ENCODE measurements around the gene CHAD.

The CHAD gene

DNA sequence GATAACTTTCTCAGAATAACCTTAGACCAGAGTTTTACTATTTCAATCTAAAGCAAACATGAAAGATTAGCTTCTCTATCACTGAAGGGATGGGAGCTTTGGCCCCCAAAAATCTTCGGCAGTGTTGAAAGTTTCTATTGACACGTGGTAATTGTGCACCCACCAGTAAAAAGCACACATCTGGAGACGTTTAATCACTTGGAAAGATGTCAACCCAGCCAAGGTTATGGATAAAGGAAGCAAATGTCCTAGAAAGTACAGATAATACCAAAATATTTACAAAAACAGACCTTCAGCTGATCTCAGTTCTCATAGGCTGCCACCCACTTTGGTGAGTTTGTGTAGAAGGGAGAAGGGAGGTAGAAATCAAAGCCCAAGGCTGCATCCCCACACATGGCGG is 44.8 kb upstream of the CHAD start:
- TF ChIP-seq CTCF (IDR thresholded peaks at IDR 0.05; ENCODE audit: low read depth, low read length, missing control alignments) = no peak
- in situ Hi-C loops (cut with HindIII; ENCODE audit: low sequenced_read_pairs) = no loop called here
- no peak overlapping the region for H3K4me3 ChIP-seq (ENCODE audit: low read depth, low read length)
- no peak for DNase-seq (ENCODE audit: low read depth)

DNA sequence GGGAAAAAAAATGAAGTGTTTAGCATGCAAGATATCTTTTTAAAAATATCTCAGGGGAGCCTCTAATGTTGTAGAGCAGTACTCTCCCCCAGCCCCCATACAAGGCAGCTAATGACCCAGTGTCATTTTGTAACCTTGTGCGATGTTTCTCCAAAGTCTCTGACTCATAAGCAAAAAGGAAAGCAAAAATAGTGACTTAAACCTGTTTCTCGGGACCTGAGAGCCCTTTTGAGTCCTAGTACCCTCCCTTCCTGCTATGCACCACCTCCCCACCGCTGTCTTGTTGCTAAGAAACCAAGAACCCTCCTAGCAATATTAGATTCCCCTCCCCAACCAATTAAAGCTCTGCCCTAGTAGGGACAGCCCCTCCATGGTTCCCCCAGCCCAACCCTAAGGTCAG is 42.4 kb upstream of the CHAD start:
- in situ Hi-C loops (cut with HindIII; ENCODE audit: low sequenced_read_pairs) = no loop called here
- no peak overlapping the region for H3K4me3 ChIP-seq (ENCODE audit: low read depth, low read length)
- TF ChIP-seq CTCF (IDR thresholded peaks at IDR 0.05; ENCODE audit: low read depth, low read length, missing control alignments) = no peak
- DNase-seq (ENCODE audit: low read depth) = no peak

- peak overlapping the region; percentile 51 for H3K4me3 ChIP-seq (ENCODE audit: low read depth, low read length)
- in situ Hi-C loops (cut with HindIII; ENCODE audit: low sequenced_read_pairs) = no loop called here
- no peak for DNase-seq (ENCODE audit: low read depth)
- no peak for TF ChIP-seq CTCF (IDR thresholded peaks at IDR 0.05; ENCODE audit: low read depth, low read length, missing control alignments)
These were observed 40.1 kb upstream of the CHAD start for GRCh38 chr17:50508573-50509460.

DNA sequence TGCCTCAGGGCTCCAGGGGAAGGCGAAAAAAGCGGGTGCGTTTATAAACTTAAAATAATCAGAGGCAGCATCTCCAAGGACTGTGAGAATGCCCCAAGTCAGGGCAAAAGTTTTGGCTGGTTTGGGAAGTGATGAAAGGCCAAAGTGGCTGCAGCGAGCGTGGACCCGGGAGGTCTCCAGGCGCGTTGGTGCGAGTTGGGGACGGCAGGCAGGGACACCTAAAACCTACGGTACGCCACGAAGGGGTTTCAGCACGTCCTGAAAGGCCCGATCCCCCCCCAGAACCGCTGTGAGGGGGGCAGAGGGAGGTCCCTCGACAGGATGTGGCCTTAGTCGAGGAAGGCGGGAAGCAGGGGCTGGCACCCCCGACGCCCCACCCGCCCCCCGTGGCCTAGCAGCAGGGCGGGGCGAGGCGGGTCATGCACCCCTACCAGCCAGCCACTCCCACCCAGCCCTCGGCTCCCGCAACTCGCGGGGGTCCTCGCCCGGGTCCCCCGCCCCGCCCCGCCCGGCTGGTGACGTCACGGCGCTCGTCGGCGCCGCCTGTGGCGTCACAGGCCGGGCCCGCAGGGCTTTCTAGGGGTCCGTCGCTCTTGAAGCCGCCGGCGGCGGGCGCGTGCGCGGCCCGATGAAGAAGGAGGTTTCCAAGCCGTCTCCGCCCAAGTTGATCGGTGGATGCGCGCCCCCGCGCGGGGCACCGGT is 39.3 kb upstream of the CHAD start, which contains the start of gene MYCBPAP:
TSS of gene MYCBPAP (plus strand) at position 569 of the 702 bp plus-strand sequence. CDS start 236 bp downstream, outside the sequence.
- H3K4me3 ChIP-seq (ENCODE audit: low read depth, low read length) = peak within 1 kb of the TSS; percentile 51
- DNase-seq (ENCODE audit: low read depth) = peak; percentile 47
- in situ Hi-C loops (cut with HindIII; ENCODE audit: low sequenced_read_pairs) = no loop called here
- no peak for TF ChIP-seq CTCF (IDR thresholded peaks at IDR 0.05; ENCODE audit: low read depth, low read length, missing control alignments)

GRCh38 chr17:50506298-50506697 is 37.6 kb upstream of the CHAD start:
- no peak for DNase-seq (ENCODE audit: low read depth)
- H3K4me3 ChIP-seq (ENCODE audit: low read depth, low read length) = no peak overlapping the region
- in situ Hi-C loops (cut with HindIII; ENCODE audit: low sequenced_read_pairs) = no loop called here
- no peak for TF ChIP-seq CTCF (IDR thresholded peaks at IDR 0.05; ENCODE audit: low read depth, low read length, missing control alignments)

DNA sequence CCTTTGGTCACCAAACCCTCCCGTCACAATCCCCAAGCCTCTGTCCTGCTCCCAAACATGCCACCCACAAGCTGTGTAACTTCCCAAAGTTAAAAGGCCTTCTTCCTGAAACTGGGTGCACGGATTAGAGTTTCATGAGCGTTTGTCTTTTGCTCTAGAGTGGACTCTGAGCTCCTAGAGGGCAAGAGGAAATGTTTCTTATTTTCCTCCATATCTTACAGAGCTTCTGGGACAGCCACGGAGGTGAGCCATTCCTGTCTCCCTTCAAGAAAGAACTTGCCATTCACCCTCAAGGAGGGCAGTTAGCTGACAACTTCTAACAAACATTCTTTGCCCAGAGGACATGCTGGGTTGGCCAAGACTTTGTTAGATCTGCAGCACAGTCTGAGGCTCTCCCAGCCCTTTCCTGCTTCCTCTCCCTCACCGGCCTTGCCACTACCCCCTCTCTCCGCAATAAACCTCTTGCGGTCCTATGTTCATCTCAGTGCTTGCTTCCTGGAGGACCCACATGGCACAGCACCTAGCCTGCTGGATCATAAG is 37.0 kb upstream of the CHAD start:
- no peak for DNase-seq (ENCODE audit: low read depth)
- H3K4me3 ChIP-seq (ENCODE audit: low read depth, low read length) = no peak overlapping the region
- TF ChIP-seq CTCF (IDR thresholded peaks at IDR 0.05; ENCODE audit: low read depth, low read length, missing control alignments) = no peak
- in situ Hi-C loops (cut with HindIII; ENCODE audit: low sequenced_read_pairs) = no loop called here
